Measurements from ENCODE around the gene CYB5A. TPM values are rescaled to one million over a fixed set of nuclear protein-coding genes. Genes with fewer than 3 reads are reported as not detected.

The CYB5A gene
- polyA plus RNA-seq, 2 of the 4 experiments (the other 2 are of a cell fraction): 132 to 267 TPM

DNA sequence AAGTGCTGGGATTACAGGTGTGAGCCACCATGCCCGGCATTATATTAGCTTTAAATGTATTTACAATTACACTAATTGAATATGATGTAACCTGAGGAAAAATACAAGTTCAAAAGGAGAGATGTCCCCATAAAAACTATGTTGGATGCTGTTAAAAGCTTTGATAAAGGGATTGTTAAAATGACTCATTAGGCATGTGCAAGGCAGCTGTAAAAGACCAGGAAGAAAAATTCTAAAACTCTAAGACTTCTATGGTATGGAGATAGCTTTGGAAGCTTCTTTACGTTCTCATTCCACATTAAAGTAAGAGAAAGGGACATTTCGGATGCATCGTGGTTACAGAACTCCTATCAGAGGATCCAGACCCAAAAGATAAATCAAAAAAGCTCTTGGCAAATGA lies 50.3 kb downstream of the CYB5A start:
- no peak for TF ChIP-seq RNF2 (IDR thresholded peaks at IDR 0.05; ENCODE audit: borderline replicate concordance, low read depth)
- no peak for TF ChIP-seq HOXA7 (CRISPR knock-in tag; IDR thresholded peaks at IDR 0.05)
- no peak for TF ChIP-seq ZNF302 (CRISPR knock-in tag; IDR thresholded peaks at IDR 0.05)
- TF ChIP-seq REST (IDR thresholded peaks at IDR 0.05): no peak
- TF ChIP-seq TP53 (CRISPR knock-in tag; IDR thresholded peaks at IDR 0.05): no peak
- no peak for TF ChIP-seq RCOR1 (IDR thresholded peaks at IDR 0.05; ENCODE audit: low read depth, low read length)
- TF ChIP-seq EP300 (IDR thresholded peaks at IDR 0.05): no peak
- TF ChIP-seq SMC3 (IDR thresholded peaks at IDR 0.05): no peak
- no peak for TF ChIP-seq POLR2A (IDR thresholded peaks at IDR 0.05; ENCODE audit: low read length)
- no peak for TF ChIP-seq CTCF (IDR thresholded peaks at IDR 0.05)
- 85% methylated on average over 4 of the region's 4 CpGs for WGBS (ENCODE audit: missing lambda C conversion rate)
- DNase-seq (ENCODE audit: low read depth in 1 of 2, low spot score in 1 of 2) (no peak), ATAC-seq (no peak), FAIRE-seq (no peak)
- no peak overlapping the region for H3K4me3 ChIP-seq
- POLR2A ChIA-PET: no interaction called here
- peak overlapping the region in 1 of 2 experiments; percentile 58; a peak in 4 of 6 replicates for H3K27ac ChIP-seq
- peaks cover 17% of the 10 kb centered on the region; the same call in 1 of the 3 replicates for H3K4me1 ChIP-seq
- CTCF ChIA-PET: interaction anchor here (1.6 to 3.0 kb wide), 3 partner anchors 10 to 69 kb away, joined by 3 to 8 read pairs (median 5); no protein-coding TSS in a partner anchor
- H3K9me3 ChIP-seq: no peaks in the 10 kb centered on the region
- no peak overlapping the region for H3K4me2 ChIP-seq

GRCh38 chr18:74239567-74239966 lies 52.2 kb downstream of the CYB5A start:
- no peak for ATAC-seq
- no peak for FAIRE-seq
- Histone ChIP-seq H3K4me2 (no peak overlapping the region), H3K9me3 (no peaks in the 10 kb centered on the region), H3K4me1 (peaks cover 31% of the 10 kb centered on the region), H3K27ac (peak overlapping the region in 1 of 2 experiments; percentile 58; a peak in 2 of 6 replicates), H3K4me3 (no peak overlapping the region)
- TF ChIP-seq ZSCAN20 (CRISPR knock-in tag; IDR thresholded peaks at IDR 0.05) (no peak), MYC (IDR thresholded peaks at IDR 0.05; ENCODE audit: borderline replicate concordance, low read length) (no peak), ZC3H11A (IDR thresholded peaks at IDR 0.05) (no peak), REST (IDR thresholded peaks at IDR 0.05) (no peak), NFE2L2 (conservative IDR thresholded peaks at IDR 0.05; ENCODE audit: low read length) (no peak), CHD4 (IDR thresholded peaks at IDR 0.05; ENCODE audit: borderline replicate concordance) (no peak), ESRRA (IDR thresholded peaks at IDR 0.05; ENCODE audit: borderline replicate concordance, low read length) (no peak), MAZ (IDR thresholded peaks at IDR 0.05; ENCODE audit: borderline replicate concordance, low read depth, low read length) (no peak), HDAC2 (IDR thresholded peaks at IDR 0.05) (no peak), ELK1 (IDR thresholded peaks at IDR 0.05; ENCODE audit: low read depth, low read length) (no peak), JUNB (IDR thresholded peaks at IDR 0.05) (no peak)
- TF ChIP-seq, protein P1, sequence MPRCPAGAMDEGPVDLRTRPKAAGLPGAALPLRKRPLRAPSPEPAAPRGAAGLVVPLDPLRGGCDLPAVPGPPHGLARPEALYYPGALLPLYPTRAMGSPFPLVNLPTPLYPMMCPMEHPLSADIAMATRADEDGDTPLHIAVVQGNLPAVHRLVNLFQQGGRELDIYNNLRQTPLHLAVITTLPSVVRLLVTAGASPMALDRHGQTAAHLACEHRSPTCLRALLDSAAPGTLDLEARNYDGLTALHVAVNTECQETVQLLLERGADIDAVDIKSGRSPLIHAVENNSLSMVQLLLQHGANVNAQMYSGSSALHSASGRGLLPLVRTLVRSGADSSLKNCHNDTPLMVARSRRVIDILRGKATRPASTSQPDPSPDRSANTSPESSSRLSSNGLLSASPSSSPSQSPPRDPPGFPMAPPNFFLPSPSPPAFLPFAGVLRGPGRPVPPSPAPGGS (IDR thresholded peaks at IDR 0.05): no peak
- no peak for DNase-seq (ENCODE audit: low read depth in 1 of 2, low spot score in 1 of 2)
- POLR2A ChIA-PET: no interaction called here
- 80% methylated on average over 1 of the region's 1 CpG for WGBS (ENCODE audit: missing lambda C conversion rate)
- CTCF ChIA-PET: interaction anchor here (0.8 to 1.6 kb wide), 2 partner anchors 14 to 71 kb away, joined by 3 read pairs; no protein-coding TSS in a partner anchor
